K562 (cell line): ENCODE data around the gene PRKAR1A. TPM values are rescaled to one million over a fixed set of nuclear protein-coding genes. Genes with fewer than 3 reads are reported as not detected.

Source experiments
- ATAC-seq: fragments of 200-7000 bp; cut with Tn5 transposase; 3 replicates; pipeline ENCODE4 v1.9.1; 2020; ENCODE audit warnings: moderate library complexity
- BruUV-seq: library from RNA; stranded (reverse); fragments of 400-500 nt; replicated peaks from 2 replicates; lab custom pipeline; 2021; lab: Mats Ljungman, UMichigan
- CTCF ChIA-PET: fragments of 300-600 bp; formaldehyde crosslinking; extraction: SDS; loops from one replicate; lab custom pipeline; 2021; ENCODE audit warnings: low intra/inter-chr PET ratio; lab: Yijun Ruan, JAX
- POLR2A ChIA-PET: fragments of 300-600, 350-650 bp; sonication (Branson Sonifier 250); formaldehyde crosslinking; extraction: SDS; loops from one replicate; lab custom pipeline; 2021; ENCODE audit warnings: antibody characterized with exemption, inconsistent platforms; lab: Yijun Ruan, JAX
- DNase-seq, 4 experiments: peaks; one replicate each; pipeline versions ENCODE4 v3.0.0 to v3.0.0-alpha.2; 2011 to 2018; ENCODE audit warnings: low spot score in 3 of 4, mixed read lengths in 3 of 4; ENCODE audit errors: extremely low read depth in 1 of 4
- FAIRE-seq: peaks from 2 replicates; lab custom pipeline; 2011; peaks lifted over from hg19 to GRCh38; lab: Jason Lieb, UNC
- H2AFZ ChIP-seq: 2 replicates; pipeline ENCODE4 v1.6.0; 2011; ENCODE audit warnings: low read depth, low read length, control low read depth, inconsistent platforms
- H3K27ac ChIP-seq: fragments of 200-600 bp; 3 replicates; pipeline ENCODE4 v1.8.0; 2011; ENCODE audit warnings: low read depth, mild to moderate bottlenecking, control low read depth, inconsistent platforms, low read length, moderate library complexity, mixed read lengths; ENCODE audit errors: extremely low read depth
- H3K27me3 ChIP-seq, 2 experiments: fragments of 300-600 bp in 1 of 2; 2 replicates in 1 of 2; 3 replicates in 1 of 2; pipeline versions ENCODE4 v1.6.0 to v1.8.0; 2011; ENCODE audit warnings: inconsistent platforms in 2 of 2, low read length in 2 of 2, mild to moderate bottlenecking in 1 of 2, mixed read lengths in 1 of 2, moderate library complexity in 1 of 2; ENCODE audit not compliant: control insufficient read depth in 2 of 2, insufficient read depth in 2 of 2
- H3K36me3 ChIP-seq: fragments of 300-600 bp; 3 replicates; pipeline ENCODE4 v1.8.0; 2011; ENCODE audit warnings: mild to moderate bottlenecking, low read length, inconsistent platforms; ENCODE audit not compliant: control insufficient read depth, insufficient read depth
- H3K4me1 ChIP-seq, 2 experiments: fragments of 200-600 bp in 1 of 2; replicated peaks in 1 of 2; 2 replicates in 1 of 2; 3 replicates in 1 of 2; pipeline versions ENCODE4 v1.5.1 to v1.8.0; 2011; ENCODE audit warnings: inconsistent platforms in 2 of 2, low read length in 2 of 2, mild to moderate bottlenecking in 1 of 2, mixed read lengths in 1 of 2, moderate library complexity in 1 of 2; ENCODE audit not compliant: control insufficient read depth in 2 of 2, insufficient read depth in 2 of 2
- H3K4me2 ChIP-seq: 2 replicates; pipeline ENCODE4 v1.6.1; 2011; ENCODE audit warnings: low read length, control low read depth, inconsistent platforms, mixed read lengths; ENCODE audit not compliant: insufficient read depth
- H3K4me3 ChIP-seq: fragments of 200-600 bp; sonication (generic), shearing (Covaris generic); 2 replicates; pipeline ENCODE4 v1.5.1; 2016; ENCODE audit warnings: control low read depth, inconsistent platforms
- H3K79me2 ChIP-seq: fragments of 200-600 bp; 3 replicates; pipeline ENCODE4 v1.8.0; 2011; ENCODE audit warnings: low read length, inconsistent platforms; ENCODE audit not compliant: control insufficient read depth, insufficient read depth
- H3K9ac ChIP-seq, 2 experiments: 2 replicates each; pipeline versions ENCODE4 v1.6.0 to v1.6.1; 2011; ENCODE audit warnings: low read depth in 2 of 2, low read length in 2 of 2, control low read depth in 1 of 2, inconsistent platforms in 1 of 2, mild to moderate bottlenecking in 1 of 2, mixed read lengths in 1 of 2; ENCODE audit not compliant: insufficient read depth in 1 of 2
- H3K9me1 ChIP-seq: one replicate; pipeline ENCODE4 v1.6.0; 2011; ENCODE audit warnings: inconsistent platforms, mild to moderate bottlenecking, low read length, moderate library complexity; ENCODE audit not compliant: control insufficient read depth, insufficient read depth
- H3K9me3 ChIP-seq: replicated peaks from 2 replicates; pipeline ENCODE4 v1.5.1; 2011; ENCODE audit warnings: low read depth, low read length, inconsistent platforms; ENCODE audit not compliant: control insufficient read depth, insufficient read depth
- H4K20me1 ChIP-seq: replicated peaks from 2 replicates; pipeline ENCODE4 v1.6.1; 2011; ENCODE audit warnings: low read length, inconsistent platforms, mixed read lengths; ENCODE audit not compliant: control insufficient read depth, insufficient read depth
- ARNT ChIP-seq, 2 experiments: fragments of 450-650 bp; IDR thresholded peaks; 2 replicates each; pipeline ENCODE4 v1.6.1; 2016; ENCODE audit warnings: mild to moderate bottlenecking in 1 of 2
- MNT ChIP-seq, 2 experiments: fragments of 450-650 bp; conservative IDR thresholded peaks; 2 replicates each; pipeline ENCODE4 v1.6.1; 2017; ENCODE audit warnings: mild to moderate bottlenecking in 2 of 2, moderate library complexity in 2 of 2
- NFE2 ChIP-seq: IDR thresholded peaks from 2 replicates; pipeline ENCODE4 v1.6.1; 2014; ENCODE audit warnings: antibody characterized with exemption, low read depth
- RNF2 ChIP-seq: sonication (generic); IDR thresholded peaks from 2 replicates; pipeline ENCODE4 v1.6.1; 2016
- ZFP1 ChIP-seq: fragments of 450-650 bp; formaldehyde crosslinking; IDR thresholded peaks from 2 replicates; pipeline ENCODE4 v1.4.0; 2020; ENCODE audit warnings: mild to moderate bottlenecking, mixed read lengths
- ZNF384 ChIP-seq: IDR thresholded peaks from 2 replicates; pipeline ENCODE4 v1.6.1; 2012; ENCODE audit warnings: low read depth, low read length, improper control_type of control experiment
- ZNF830 ChIP-seq: fragments of 250-450 bp; sonication (Bioruptor Pico); IDR thresholded peaks from 2 replicates; pipeline ENCODE4 v1.5.0; 2021; ENCODE audit warnings: mild to moderate bottlenecking
- whole genome bisulfite sequencing: fragments of 100-300 bp; shearing (Covaris generic); methylation state at CpG from one replicate; pipeline ENCODE4 v1.1.6; 2016; ENCODE audit warnings: low coverage, mixed read lengths; ENCODE audit not compliant: insufficient coverage; ENCODE audit errors: missing lambda C conversion rate; 5-methylcytosine and 5-hydroxymethylcytosine counted together
- in situ Hi-C: fragments of 300-500 bp; cut with MboI; formaldehyde crosslinking; loops from 4 replicates; pipeline ENCODE4 v1.15.0; 2018; ENCODE audit warnings: inconsistent platforms, mixed read lengths
- intact Hi-C: fragments of 100-400 bp; cut with micrococcal nuclease; formaldehyde crosslinking; loops from 2 replicates; pipeline ENCODE4 v1.14.2; 2022
- polyA plus RNA-seq, 8 experiments: library from polyadenylated mRNA; depleted of rRNA in 4 of 8; stranded (reverse) in 5 of 8; unstranded in 3 of 8; fragments of >200 nt; fragmentation: Nextera tagmentation in 2 of 8; fragmentation: Illumina TruSeq in 1 of 8; extraction: Ambion mirVana in 2 of 8; extraction: Trizol in 1 of 8; gene quantifications; 2 replicates each; pipeline versions ENCODE4 v1.2.1 to v1.2.3, GENCODE V29; 2011 to 2014; ENCODE audit warnings: inconsistent platforms in 1 of 8, missing spikeins in 1 of 8
- total RNA-seq, 7 experiments: library from RNA; depleted of rRNA in 6 of 7; stranded (reverse); fragments of >200 nt in 6 of 7; fragmentation: Illumina TruSeq in 2 of 7; extraction: Trizol in 2 of 7; gene quantifications; 2 replicates each; pipeline versions ENCODE4 v1.2.1 to v1.2.3, GENCODE V29; 2011 to 2021; ENCODE audit warnings: low replicate concordance in 1 of 7

Gene PRKAR1A
- total and polyA plus RNA-seq, 9 of the 15 experiments (the other 6 are each of a cell fraction or from before 2014, with no cell fraction given): 15.0 to 95.6 (median 67.5) TPM

- Histone ChIP-seq H3K9me3 (no peaks in the 10 kb centered on the region), H3K4me3 (no peak overlapping the region), H2AFZ (no peak overlapping the region), H3K9me1 (no peaks in the 10 kb centered on the region), H3K27ac (no peak overlapping the region), H3K4me1 (no peaks in the 10 kb centered on the region), H3K27me3 (no peaks in the 10 kb centered on the region), H3K79me2 (no peaks in the 10 kb centered on the region), H3K9ac (no peak overlapping the region), H4K20me1 (peaks cover 3% of the 10 kb centered on the region; the same call in 1 of the 2 replicates), H3K4me2 (no peak overlapping the region), H3K36me3 (peaks cover 46% of the 10 kb centered on the region; the same call in 2 of the 3 replicates)
- BruUV-seq: no TSS peak
- DNase-seq: no peak
- WGBS: 90% methylated on average over 6 of the region's 6 CpGs
- FAIRE-seq: no peak
- in situ Hi-C loops: no loop called here
- ChIA-PET POLR2A (no interaction called here), CTCF (no interaction called here)
- ATAC-seq: no peak
- TF ChIP-seq ZNF384 (no peak), ZNF830 (no peak), ARNT (IDR thresholded peaks at IDR 0.05) (no peak), MNT (conservative IDR thresholded peaks at IDR 0.05) (no peak), RNF2 (no peak), ZFP1 (CRISPR knock-in tag) (no peak), NFE2 (no peak)
- intact Hi-C loops: no loop called here
Measured at GRCh38 chr17:68534695-68535088, 22.5 kb downstream of the PRKAR1A start.
